Psoas muscle (tissue), 8 donors: ENCODE data around the gene RSPH4A. TPM values are rescaled to one million over a fixed set of nuclear protein-coding genes. Genes with fewer than 3 reads are reported as not detected.

ENCODE experiments used
- ATAC-seq, 4 donors: fragments of 200-7000 bp; cut with Tn5 transposase; one replicate each; pipeline ENCODE4 v1.9.1; 2020; ENCODE audit warnings: moderate library complexity in 3 of 4, mild to moderate bottlenecking in 2 of 4
- DNase-seq, 2 donors: peaks; one replicate each; pipeline ENCODE4 v3.0.0-alpha.2; 2020
- H3K27ac ChIP-seq: fragments of 200-600 bp; one replicate; pipeline ENCODE4 v1.8.0; 2022
- H3K27me3 ChIP-seq, 3 donors: fragments of 200-600 bp in 1 of 3; one replicate each; pipeline versions ENCODE4 v1.6.1 to v1.8.0; 2013 to 2022; ENCODE audit warnings: low read length in 2 of 3, mild to moderate bottlenecking in 2 of 3, moderate library complexity in 1 of 3; ENCODE audit not compliant: insufficient read depth in 3 of 3
- H3K36me3 ChIP-seq, 2 donors: fragments of 200-600 bp in 1 of 2; one replicate each; pipeline versions ENCODE4 v1.6.1 to v1.8.0; 2013 to 2022; ENCODE audit warnings: low read depth in 1 of 2, mild to moderate bottlenecking in 1 of 2, moderate library complexity in 1 of 2; ENCODE audit not compliant: insufficient read depth in 1 of 2
- H3K4me1 ChIP-seq: fragments of 200-600 bp; one replicate; pipeline ENCODE4 v1.8.0; 2022
- H3K4me3 ChIP-seq: fragments of 200-600 bp; one replicate; pipeline ENCODE4 v1.8.0; 2022; ENCODE audit warnings: mild to moderate bottlenecking
- H3K9me3 ChIP-seq: fragments of 200-600 bp; one replicate; pipeline ENCODE4 v1.8.0; 2022
- WGBS, 3 donors: extraction: QIAGEN DNeasy Blood & Tissue Kit; methylation state at CpG; one replicate each; pipeline versions ENCODE4 v1.1.6 to v1.1.7; 2013; 5-methylcytosine and 5-hydroxymethylcytosine counted together
- intact Hi-C, 2 donors: fragments of 100-400 bp; cut with DNase I; formaldehyde crosslinking; loops; one replicate each; pipeline versions ENCODE4 v1.11.0 to v1.14.2; 2022
- polyA plus RNA-seq, 3 donors: library from polyadenylated mRNA; stranded (reverse); fragments of 200-250 nt; gene quantifications; one replicate each; pipeline ENCODE4 v1.2.3, GENCODE V29; 2013
- total RNA-seq, 4 donors: library from RNA; stranded (reverse); fragmentation: NEBNext Ultra II Directional in 2 of 4; extraction: Animal tissue kit (Norgen Biotek cat#: 25700) in 2 of 4; gene quantifications; one replicate each; pipeline versions ENCODE4 v1.2.1 to v1.2.4, GENCODE V29; 2021 to 2023
- TF ChIP-seq, protein P1 (sequence below): fragments of 200-600 bp; IDR thresholded peaks from one replicate; pipeline ENCODE4 v1.8.0; 2022; ENCODE audit warnings: antibody characterized with exemption
- donor health status: healthy with polysubstance abuse.
- donor health status: DM: no; HTN: no; CAD: no; lungs with moderate emphysema.
- donor health status: Bipolar disorder and iron deficiency.
- donor health status: healthy.
- donor health status: DM: yes; HTN: yes; CAD: no.
- donor health status: DM: no; HTN: no; CAD: no.
- donor health status: DM: no; HTN: no; CAD: no.
- donor health status: DM: yes; HTN: yes; CAD: no.

The RSPH4A gene
- total and polyA plus RNA-seq, 7 donors = 0.13 to 0.71 (median 0.22) TPM; not detected in 1

DNA sequence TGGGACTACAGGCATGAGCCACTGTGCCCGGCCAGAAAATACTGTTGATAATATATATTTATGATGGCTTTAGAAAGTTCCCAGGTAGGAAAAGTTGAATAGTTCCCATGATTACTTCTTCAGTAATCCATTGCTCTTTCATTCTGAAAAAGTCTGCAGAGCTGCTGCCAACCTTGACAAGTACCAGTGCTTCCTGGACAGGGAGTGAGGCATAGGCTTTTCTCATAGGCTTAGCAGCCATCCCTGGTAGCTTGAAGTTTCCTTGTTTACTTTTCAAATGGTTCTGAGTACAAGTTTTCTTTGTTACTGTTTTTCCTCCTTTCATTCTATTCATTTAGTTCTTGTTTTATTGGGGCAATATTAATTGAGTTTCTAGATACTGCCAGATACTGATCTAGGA, 37.1 kb upstream of the RSPH4A start:
- Histone ChIP-seq H3K36me3 (peaks cover 4 to 66% of the 10 kb centered on the region in 2 donors), H3K9me3 (no peaks in the 10 kb centered on the region)

GRCh38 chr6:116580198-116580597, 36.1 kb upstream of the RSPH4A start:
- Histone ChIP-seq H3K27ac (no peak overlapping the region), H3K36me3 (peaks cover 4 to 68% of the 10 kb centered on the region in 2 donors), H3K27me3 (no peaks in the 10 kb centered on the region), H3K4me3 (no peak overlapping the region), H3K9me3 (no peaks in the 10 kb centered on the region), H3K4me1 (peaks cover 6% of the 10 kb centered on the region)
- no peak for ATAC-seq
- TF ChIP-seq, protein P1, sequence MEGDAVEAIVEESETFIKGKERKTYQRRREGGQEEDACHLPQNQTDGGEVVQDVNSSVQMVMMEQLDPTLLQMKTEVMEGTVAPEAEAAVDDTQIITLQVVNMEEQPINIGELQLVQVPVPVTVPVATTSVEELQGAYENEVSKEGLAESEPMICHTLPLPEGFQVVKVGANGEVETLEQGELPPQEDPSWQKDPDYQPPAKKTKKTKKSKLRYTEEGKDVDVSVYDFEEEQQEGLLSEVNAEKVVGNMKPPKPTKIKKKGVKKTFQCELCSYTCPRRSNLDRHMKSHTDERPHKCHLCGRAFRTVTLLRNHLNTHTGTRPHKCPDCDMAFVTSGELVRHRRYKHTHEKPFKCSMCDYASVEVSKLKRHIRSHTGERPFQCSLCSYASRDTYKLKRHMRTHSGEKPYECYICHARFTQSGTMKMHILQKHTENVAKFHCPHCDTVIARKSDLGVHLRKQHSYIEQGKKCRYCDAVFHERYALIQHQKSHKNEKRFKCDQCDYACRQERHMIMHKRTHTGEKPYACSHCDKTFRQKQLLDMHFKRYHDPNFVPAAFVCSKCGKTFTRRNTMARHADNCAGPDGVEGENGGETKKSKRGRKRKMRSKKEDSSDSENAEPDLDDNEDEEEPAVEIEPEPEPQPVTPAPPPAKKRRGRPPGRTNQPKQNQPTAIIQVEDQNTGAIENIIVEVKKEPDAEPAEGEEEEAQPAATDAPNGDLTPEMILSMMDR = no peak
- intact Hi-C loops = no loop called here
- 78 to 90% (median 78%) methylated on average over 2 of the region's 2 CpGs for WGBS, 3 donors
- DNase-seq = no peak

More for the DNA sequence above, 37.1 kb upstream of the RSPH4A start:
- DNase-seq (no peak), ATAC-seq (no peak)
- intact Hi-C loops = no loop called here
- Histone ChIP-seq H3K4me3 (no peak overlapping the region), H3K27ac (no peak overlapping the region), H3K27me3 (no peaks in the 10 kb centered on the region), H3K4me1 (peaks cover 8% of the 10 kb centered on the region)
- TF ChIP-seq, protein P1 = no peak
- WGBS, 3 donors = 83 to 94% (median 85%) methylated on average over 1 of the region's 1 CpG

DNA sequence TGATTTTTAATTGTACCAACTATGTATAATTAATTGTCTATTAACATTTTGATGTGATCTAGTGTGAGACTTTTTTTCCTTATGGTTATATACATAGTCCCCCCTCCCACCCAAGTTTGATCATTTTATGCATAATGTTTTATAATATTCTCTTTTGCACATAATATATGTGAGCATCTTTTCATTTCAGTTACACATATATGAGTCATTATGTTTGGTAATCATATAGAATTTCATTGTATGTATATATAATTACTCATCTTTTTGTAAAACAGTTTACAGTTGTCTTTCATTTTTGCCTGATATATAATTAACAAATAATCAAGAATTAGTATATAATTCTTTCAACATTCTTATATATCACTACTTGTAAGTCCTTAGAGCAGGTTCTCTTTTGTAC, 30.0 kb upstream of the RSPH4A start:
- intact Hi-C loops = no loop called here
- Histone ChIP-seq H3K27ac (no peak overlapping the region), H3K4me3 (no peak overlapping the region), H3K9me3 (no peaks in the 10 kb centered on the region), H3K27me3 (no peaks in the 10 kb centered on the region), H3K4me1 (no peaks in the 10 kb centered on the region), H3K36me3 (peaks cover 0 to 81% of the 10 kb centered on the region in 2 donors)
- TF ChIP-seq, protein P1 = no peak
- ATAC-seq = no peak
- DNase-seq = no peak

- DNase-seq (no peak), ATAC-seq (no peak)
- H3K9me3 ChIP-seq = no peaks in the 10 kb centered on the region
- peaks cover 3 to 81% of the 10 kb centered on the region in 2 donors for H3K36me3 ChIP-seq
- intact Hi-C loops = no loop called here
- no peak overlapping the region for H3K4me3 ChIP-seq
- 95 to 99% (median 98%) methylated on average over 2 of the region's 2 CpGs for WGBS, 3 donors
- H3K4me1 ChIP-seq = no peaks in the 10 kb centered on the region
- no peak overlapping the region for H3K27ac ChIP-seq
- no peaks in the 10 kb centered on the region for H3K27me3 ChIP-seq
- TF ChIP-seq, protein P1 = no peak
Measured at GRCh38 chr6:116586738-116587137, 29.5 kb upstream of the RSPH4A start.

GRCh38 chr6:116595247-116595646, 21.0 kb upstream of the RSPH4A start:
- DNase-seq = no peak
- Histone ChIP-seq H3K9me3 (no peaks in the 10 kb centered on the region), H3K27ac (no peak overlapping the region), H3K27me3 (no peaks in the 10 kb centered on the region), H3K36me3 (peaks cover 16 to 86% of the 10 kb centered on the region in 2 donors), H3K4me1 (no peaks in the 10 kb centered on the region), H3K4me3 (no peak overlapping the region)
- TF ChIP-seq, protein P1 = no peak
- intact Hi-C loops = no loop called here
- WGBS, 3 donors = 91 to 94% (median 93%) methylated on average over 3 of the region's 3 CpGs
- no peak for ATAC-seq
